Stomach (tissue), 4 donors: ENCODE measurements around the gene PLLP.

Source experiments
- POLR2A ChIP-seq, 4 donors: fragments of 450-650 bp; IDR thresholded peaks; one replicate each; pipeline ENCODE4 v1.6.1; 2016; ENCODE audit warnings: antibody characterized with exemption in 4 of 4, control low read depth in 2 of 4, mild to moderate bottlenecking in 1 of 4, moderate library complexity in 1 of 4
- TF ChIP-seq, protein P1 (sequence below), 7 experiments: fragments of 450-650 bp in 4 of 7; fragments of 200-600 bp in 3 of 7; sonication (generic) in 3 of 7; IDR thresholded peaks; one replicate each; pipeline ENCODE4 v1.5.1; 2016 to 2019; ENCODE audit warnings: antibody characterized with exemption in 7 of 7, control low read depth in 2 of 7, mild to moderate bottlenecking in 1 of 7

DNA sequence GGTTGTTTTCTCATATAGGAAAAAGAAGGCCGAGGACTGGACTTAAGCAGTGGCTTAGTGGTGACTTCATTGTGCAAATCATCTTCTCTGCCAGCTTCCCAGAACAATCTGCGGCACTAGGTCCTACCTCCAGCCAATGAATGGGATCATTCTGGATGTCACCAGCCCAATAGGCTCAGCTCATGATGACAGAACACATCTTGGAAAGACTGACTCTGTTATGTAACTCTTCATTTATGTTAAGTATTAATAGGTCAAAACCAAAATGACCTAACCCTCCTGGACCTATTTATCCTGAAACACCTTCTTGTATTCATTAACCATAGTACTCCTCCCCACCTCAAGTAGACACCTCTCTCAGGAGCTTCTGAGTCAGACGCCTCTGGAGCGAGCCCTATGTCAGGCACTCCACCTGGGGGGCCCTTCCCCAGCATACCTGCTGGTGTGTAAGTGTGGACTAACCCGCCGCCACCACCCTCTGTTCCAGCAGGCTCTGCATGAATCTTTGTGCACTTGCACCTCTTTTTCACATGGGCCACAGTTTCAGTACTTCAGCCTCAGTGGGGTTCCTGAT, 32.2 kb downstream of the PLLP start:
- TF ChIP-seq, protein P1, sequence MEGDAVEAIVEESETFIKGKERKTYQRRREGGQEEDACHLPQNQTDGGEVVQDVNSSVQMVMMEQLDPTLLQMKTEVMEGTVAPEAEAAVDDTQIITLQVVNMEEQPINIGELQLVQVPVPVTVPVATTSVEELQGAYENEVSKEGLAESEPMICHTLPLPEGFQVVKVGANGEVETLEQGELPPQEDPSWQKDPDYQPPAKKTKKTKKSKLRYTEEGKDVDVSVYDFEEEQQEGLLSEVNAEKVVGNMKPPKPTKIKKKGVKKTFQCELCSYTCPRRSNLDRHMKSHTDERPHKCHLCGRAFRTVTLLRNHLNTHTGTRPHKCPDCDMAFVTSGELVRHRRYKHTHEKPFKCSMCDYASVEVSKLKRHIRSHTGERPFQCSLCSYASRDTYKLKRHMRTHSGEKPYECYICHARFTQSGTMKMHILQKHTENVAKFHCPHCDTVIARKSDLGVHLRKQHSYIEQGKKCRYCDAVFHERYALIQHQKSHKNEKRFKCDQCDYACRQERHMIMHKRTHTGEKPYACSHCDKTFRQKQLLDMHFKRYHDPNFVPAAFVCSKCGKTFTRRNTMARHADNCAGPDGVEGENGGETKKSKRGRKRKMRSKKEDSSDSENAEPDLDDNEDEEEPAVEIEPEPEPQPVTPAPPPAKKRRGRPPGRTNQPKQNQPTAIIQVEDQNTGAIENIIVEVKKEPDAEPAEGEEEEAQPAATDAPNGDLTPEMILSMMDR (IDR thresholded peaks at IDR 0.05), result no peak
- no peak for TF ChIP-seq POLR2A (IDR thresholded peaks at IDR 0.05)
